Stimulated activated CD8-positive, alpha-beta memory T cell treated with anti-CD3 and anti-CD28 coated beads, Interleukin-7, amount 100 ng/mL, for 24 hours (primary cell): ENCODE data around the gene BCAS3.
"Not testable (repeated sequence)": the region's sequence is repeated elsewhere in the genome, so short reads cannot be mapped to it uniquely, and the experiment has no call there.

Experiments
- DNase-seq: peaks from one replicate; pipeline ENCODE4 v3.0.0-alpha.2; 2020; ENCODE audit warnings: low read depth

The BCAS3 gene

GRCh38 chr17:61007980-61008379, 330.3 kb downstream of the BCAS3 start:
- DNase-seq, result no peak

- DNase-seq, result no peak
These were observed 332.0 kb downstream of the BCAS3 start for GRCh38 chr17:61009663-61010062.

DNA sequence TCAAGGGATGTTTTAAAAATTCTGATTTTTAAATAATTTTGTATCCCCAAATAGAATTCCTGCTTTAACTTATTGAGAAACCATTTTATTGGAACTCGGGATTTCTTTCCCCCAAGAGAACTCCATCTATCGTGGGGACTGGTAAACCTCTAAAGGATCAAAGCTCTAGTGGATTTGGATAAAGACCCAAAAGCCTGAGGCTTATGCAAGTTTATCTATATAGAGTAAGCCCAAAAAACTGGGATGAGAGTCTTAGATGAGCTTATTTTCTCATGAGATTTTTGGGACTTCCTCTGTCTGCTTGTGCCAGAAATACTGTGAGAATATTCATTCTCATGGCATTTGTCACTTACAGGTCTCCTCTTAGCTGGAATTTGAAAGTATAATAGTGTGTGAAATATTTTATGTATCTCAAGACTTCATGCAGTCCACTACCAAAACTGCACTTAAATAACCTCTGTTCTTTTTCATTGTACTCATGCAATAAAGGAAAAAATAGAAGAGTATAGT, 333.1 kb downstream of the BCAS3 start:
- DNase-seq, result no peak

DNA sequence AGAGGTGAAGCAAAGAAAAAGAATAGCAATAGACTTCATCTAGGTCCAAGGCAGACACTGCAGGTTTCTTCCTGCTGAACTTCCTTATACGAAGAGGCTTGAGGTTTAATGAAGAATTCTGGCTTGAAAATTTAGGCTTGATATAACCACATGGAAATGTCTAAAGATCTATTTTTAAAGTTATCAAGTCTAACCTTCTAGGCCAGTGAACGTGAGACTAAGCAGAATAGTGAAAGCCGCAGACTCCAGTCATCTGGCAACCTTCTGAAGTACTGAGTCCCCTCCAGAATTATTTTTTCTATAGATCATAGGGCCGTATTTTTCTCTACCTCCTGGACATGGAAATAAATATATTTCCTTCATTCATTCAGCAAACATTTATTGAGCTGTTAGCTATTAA, 333.6 kb downstream of the BCAS3 start:
- no peak for DNase-seq

- DNase-seq, result no peak
These were observed 338.3 kb downstream of the BCAS3 start for GRCh38 chr17:61015966-61016365.

GRCh38 chr17:61017317-61018006, 339.8 kb downstream of the BCAS3 start:
- no peak for DNase-seq

DNA sequence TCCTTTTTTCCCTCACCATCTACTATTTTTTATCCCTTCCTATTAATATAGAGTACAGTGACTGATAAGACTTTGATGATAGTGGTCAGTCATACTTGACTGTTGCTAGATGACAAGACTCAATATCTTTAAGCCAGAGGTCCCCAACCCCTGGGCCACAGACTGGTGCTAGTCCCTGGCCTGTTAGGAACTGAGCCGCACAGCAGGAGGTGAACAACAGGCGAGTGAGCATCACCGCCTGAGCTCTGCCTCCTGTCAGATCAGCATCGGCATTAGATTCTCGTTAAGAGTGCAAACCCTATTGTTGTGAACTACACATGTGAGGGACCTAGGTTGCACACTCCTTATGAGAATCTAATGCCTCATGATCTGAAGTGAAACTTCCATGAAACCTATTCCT, 341.3 kb downstream of the BCAS3 start:
- DNase-seq, result no peak

- DNase-seq, result no peak
These were observed 346.3 kb downstream of the BCAS3 start for GRCh38 chr17:61023996-61024395.

DNA sequence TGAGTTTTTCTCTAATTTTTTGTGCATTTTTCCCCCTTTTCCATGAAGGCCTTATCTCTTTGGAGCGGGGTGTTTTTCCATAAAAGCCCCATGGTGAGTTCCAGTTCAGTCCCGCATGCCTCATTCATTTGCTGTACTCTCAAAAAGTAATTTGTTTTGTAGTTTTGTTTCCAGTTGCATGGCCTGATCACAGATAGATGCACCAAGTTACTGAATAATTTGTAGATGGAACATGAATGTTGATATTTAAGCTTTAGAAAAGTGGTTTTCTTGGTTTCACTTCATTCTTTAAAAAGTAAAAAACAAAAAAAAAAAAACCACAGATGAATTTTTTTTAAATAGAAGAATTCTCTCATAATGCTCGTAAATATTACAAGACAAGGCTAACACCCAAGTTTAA, 349.2 kb downstream of the BCAS3 start:
- no peak for DNase-seq

GRCh38 chr17:61029181-61029580, 351.5 kb downstream of the BCAS3 start:
- no peak for DNase-seq

DNA sequence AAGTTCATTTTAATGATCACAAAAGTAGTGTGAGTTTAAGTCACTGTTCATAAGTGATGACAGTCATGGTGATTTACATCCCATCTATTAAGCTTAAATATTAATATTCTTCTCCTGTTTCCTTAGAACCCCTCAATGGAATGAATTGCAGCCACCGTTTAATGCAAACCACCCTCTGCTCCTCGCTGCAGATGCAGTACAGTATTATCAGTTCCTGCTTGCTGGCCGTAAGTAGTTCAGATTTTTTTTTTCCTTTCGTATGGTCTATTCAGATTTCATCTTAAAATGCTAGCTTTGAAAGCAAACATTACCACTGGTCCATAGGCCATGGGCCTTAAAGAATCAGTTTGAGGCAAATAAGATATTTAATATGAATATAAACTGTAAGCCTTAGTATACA, 363.0 kb downstream of the BCAS3 start:
- no peak for DNase-seq

GRCh38 chr17:61042348-61042747, 364.7 kb downstream of the BCAS3 start:
- not testable (repeated sequence) for DNase-seq

DNA sequence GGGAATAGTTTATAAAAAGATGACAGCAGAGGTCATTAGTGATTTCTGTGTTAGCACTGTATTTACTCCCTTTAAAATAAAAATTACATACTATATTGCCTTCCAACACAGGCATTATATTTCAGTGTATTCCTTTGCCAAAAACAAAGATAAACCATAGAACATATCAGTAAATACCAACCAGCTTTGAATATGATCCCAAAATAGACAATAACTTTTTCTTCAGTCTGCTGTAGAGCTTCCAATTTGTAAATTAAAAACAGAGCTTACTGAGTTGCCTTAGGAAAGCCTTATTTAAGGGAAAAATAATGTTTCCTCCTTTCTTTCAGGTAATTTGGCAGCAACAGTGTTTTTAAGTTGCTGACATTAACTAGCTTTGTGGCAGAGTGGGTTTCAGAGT, 369.9 kb downstream of the BCAS3 start:
- DNase-seq, result no peak

GRCh38 chr17:61048376-61049106, 370.9 kb downstream of the BCAS3 start:
- DNase-seq, result no peak

- DNase-seq, result no peak
These were observed 375.8 kb downstream of the BCAS3 start for GRCh38 chr17:61053469-61053868.

- DNase-seq, result no peak
These were observed 376.8 kb downstream of the BCAS3 start for GRCh38 chr17:61054436-61054835.

DNA sequence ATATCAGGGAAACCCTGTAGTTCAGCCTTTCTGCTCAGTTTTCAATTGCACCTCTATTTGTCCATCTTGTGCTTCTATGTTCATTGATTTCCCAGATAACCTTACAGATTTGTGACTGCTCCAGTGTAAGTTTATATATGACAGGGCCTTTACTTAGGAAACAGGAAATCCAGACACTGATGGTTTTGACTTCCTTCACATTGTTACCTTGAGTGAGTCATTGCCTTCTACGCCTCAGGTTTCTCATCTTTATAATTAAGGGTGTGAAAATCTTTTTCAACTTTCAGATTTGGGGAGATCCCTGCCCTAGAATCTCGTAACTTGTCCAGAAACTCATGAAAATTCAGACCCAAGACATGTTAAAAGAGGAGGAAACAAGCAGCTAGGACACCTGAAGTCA, 379.6 kb downstream of the BCAS3 start:
- no peak for DNase-seq

GRCh38 chr17:61058066-61058465, 380.4 kb downstream of the BCAS3 start:
- DNase-seq, result no peak

DNA sequence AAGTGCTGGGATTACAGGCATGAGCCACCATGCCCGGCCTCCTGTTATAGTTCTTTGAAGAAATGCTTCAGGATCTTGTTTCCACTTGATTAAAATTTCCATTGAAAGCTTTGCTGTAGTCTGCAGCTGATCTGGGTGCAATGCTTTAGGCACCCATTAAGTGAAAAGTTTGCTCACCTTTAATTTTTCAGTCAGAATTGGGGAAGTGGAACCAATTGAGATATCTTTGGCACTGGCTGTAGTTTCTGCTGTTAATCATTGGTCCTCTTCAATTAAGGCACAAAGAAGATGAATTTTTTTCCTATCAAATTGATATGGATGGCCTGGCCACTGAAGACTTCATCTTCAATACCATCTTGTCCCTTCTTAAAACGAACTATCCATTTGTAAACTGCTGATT, 385.9 kb downstream of the BCAS3 start:
- DNase-seq, result no peak

- DNase-seq, result no peak
These were observed 386.7 kb downstream of the BCAS3 start for GRCh38 chr17:61064087-61064951.

DNA sequence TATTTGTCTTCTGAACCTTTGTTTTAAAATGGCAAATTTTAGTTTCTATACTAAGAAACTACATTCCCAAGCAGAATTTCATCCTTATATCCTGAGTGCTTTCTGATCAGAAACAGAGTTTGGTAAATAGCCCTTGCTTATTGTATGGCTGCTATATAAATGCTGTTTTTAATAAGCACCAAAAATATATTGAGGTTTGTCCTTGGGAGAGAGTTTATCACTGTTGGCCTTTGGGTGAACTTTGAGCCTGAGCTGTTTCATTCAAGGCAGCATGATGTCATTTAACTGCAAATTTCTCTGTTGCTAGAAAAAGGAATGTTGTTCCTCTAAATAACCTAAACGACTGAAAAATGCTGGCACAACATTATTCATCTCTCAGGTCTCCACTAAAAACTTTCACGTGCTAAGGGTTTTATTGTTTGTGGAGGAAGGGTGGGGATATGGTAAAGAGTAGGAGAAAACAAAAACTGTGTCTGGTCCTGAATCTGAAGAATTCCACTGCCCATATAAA, 387.7 kb downstream of the BCAS3 start:
- DNase-seq, result no peak

GRCh38 chr17:61066062-61066461, 388.4 kb downstream of the BCAS3 start:
- DNase-seq, result no peak
